NCI-H510A (cell line): ENCODE data around the gene IGLL1.
"Not testable (repeated sequence)": the region's sequence is repeated elsewhere in the genome, so short reads cannot be mapped to it uniquely, and the experiment has no call there.

Experiments
- DNase-seq: peaks from one replicate; lab custom pipeline; 2025; lab: John Stamatoyannopoulos, UW

The IGLL1 gene

GRCh38 chr22:23562186-23562585 lies 17.9 kb downstream of the IGLL1 start:
- no peak for DNase-seq

- not testable (repeated sequence) for DNase-seq
Measured at GRCh38 chr22:23561025-23561510, 19.0 kb downstream of the IGLL1 start.

DNA sequence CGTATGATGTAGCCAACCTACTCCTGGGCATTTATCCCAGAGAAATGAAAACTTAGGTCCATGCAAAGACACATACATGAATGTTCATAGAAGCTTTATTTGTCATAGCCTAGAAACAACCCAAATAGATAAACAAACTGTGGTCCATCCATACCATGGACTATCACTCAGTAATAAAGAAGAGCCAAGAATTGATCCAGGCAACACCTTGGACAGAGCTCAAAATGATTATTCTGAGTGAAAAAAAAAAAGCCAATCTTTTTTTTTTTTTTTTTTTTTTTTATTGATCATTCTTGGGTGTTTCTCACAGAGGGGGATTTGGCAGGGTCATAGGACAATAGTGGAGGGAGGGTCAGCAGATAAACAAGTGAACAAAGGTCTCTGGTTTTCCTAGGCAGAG lies 19.9 kb downstream of the IGLL1 start:
- DNase-seq, result not testable (repeated sequence)

- no peak for DNase-seq
Measured at GRCh38 chr22:23557467-23557866, 22.6 kb downstream of the IGLL1 start.

DNA sequence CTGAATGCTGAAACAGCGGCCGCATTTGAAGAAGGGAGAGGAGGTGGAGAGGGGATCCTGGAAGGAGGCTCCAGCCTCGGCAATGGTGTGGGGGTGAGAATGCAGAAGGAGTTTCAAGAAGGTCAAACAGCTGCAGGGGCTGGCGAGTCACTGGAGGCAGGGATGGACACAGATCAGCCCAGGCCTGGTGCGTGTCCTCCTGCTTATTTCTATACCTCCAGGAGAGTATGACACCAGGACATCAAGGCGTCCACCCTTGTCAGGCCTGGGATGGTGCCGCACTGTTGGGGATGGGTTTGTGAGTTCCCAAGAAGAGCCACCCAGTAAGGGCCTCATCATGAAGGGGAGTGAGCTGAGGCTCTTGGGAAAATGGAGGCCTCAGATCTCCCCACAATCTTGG lies 23.1 kb downstream of the IGLL1 start:
- DNase-seq, result no peak

DNA sequence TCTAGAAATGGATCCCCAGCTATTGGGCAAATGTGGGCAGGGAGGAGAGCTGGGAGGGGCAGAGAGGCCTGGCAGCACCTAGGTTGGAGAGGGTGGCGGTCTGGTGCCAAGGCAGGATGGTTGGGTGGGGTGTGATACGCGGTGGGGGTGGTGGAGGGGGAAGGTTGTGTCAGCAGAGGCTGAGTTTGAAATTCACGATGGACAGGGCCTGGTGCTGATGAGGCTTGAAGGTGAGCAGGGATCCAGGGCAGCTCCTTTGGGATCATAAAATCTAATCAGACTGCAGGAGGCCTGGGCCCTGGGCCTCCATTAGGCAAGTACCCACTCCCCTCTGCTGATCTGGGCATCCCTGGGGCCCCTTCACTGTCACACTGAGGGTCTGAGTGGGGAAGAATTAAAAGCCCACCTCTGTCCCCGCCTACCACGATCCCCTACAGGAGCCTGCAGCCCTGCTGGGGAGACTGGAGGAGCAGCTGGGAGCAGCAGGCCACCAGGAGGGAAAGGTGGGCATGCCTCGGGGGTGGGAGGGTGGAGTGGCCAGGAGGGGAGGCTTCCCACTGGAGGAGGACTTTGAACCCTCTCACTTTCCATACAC lies 24.0 kb downstream of the IGLL1 start:
- DNase-seq, result no peak

DNA sequence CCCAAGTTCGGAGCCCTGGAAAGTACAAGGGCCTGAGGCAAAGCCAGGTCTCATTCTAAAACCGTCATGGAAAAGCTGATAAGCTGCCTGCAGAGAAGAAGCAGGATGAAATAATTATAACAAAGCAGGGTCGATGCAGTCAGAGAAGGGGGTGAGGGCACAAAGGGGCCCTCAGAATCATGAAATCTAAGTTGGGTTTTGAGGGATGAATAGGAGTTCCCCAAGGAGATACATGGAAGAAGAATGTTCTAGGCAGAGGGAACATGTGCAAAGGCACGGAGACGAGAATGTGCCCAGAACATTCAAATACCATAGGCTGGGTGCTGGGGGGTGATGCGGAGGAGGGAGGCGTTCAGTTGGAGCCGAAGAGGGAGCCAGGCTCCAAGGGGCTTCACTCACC lies 25.0 kb downstream of the IGLL1 start:
- no peak for DNase-seq

DNA sequence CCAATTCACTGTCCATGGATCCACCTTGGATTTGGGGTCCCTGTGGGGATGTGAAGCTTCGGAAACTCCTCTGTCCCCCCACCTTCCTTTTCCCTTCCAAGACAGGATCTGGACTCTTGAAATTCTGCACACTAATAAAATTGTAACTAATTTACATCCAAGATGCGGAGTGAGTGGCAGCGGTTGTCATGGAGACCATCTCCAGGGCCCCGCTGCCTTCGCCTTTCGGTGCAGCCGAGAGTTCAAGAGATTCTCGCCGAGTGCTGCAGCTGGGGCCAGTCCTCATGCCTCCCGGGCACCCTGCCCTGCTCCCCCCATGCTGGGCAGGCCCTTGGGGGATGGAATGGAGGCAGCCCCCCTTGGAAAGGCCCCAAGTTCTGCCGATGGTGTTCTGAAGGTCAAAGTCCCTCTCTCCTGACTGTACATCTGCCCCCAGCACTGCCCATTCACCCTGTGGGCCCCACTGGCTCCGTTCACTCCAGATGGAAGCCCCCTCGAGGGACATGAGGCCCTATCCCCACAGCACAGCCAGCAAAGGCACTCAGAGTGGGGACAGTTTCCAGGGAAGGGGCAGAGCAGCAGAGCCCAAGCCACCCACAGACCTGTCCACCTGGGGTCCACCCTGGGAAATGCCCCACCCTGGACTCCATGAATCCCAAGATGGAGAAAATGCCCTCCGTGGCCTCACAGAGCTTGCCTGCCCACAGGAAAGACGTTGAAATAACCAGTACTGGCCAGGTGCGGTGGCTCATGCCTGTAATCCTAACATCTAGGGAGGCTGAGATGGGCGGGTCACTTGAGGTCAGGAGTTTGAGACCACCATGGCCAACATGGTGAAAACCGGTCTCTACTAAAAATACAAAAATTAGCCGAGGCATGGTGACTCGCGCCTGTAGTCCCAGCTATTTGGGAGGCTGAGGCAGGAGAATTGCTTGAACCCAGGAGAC lies 25.9 kb downstream of the IGLL1 start:
- DNase-seq, result no peak

DNA sequence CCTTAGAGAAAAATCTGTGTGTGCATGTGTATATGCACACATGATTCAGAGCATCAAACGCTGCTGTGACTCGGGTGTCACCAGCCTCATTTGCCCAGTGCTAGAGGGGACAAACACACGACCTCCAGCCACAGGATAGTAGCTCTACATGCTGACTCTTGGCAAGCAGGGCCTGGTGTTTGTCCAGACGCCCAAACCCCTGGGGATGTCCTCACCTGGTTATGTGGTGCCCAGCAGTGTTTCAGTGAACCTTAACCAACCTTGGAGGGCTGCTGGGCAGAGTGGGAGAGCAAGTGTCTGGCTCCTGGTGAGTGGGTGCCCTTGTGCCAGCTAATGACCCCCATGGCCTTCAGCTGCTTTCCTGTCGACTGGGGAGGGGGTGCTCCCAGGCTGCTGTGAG lies 26.7 kb downstream of the IGLL1 start:
- DNase-seq, result no peak

GRCh38 chr22:23552573-23552972 lies 27.5 kb downstream of the IGLL1 start:
- DNase-seq, result no peak

DNA sequence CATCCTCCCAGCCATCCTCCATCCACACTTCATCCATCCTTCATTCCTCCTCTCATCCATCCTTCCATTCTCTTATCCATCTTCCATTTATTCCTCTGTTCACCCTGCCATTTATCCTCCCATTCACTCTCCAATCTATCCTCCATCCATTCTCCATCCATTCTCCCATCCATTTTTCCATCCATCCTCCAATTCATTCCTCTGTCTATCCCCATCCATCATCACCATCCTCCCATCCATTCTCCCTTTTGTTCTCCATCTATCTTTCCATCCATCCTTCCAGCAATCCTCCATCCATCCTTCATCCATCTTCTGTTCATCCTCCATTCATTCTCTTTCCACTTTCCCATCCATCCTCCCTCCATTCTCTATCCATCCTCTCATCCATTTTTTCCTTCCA lies 28.7 kb downstream of the IGLL1 start:
- no peak for DNase-seq

GRCh38 chr22:23550049-23550650 lies 29.9 kb downstream of the IGLL1 start:
- DNase-seq, result no peak

- no peak for DNase-seq
Measured at GRCh38 chr22:23549198-23549595, 30.9 kb downstream of the IGLL1 start.

- DNase-seq, result no peak
Measured at GRCh38 chr22:23548501-23549197, 31.4 kb downstream of the IGLL1 start.

- DNase-seq, result no peak
Measured at GRCh38 chr22:23547818-23548500, 32.1 kb downstream of the IGLL1 start.

DNA sequence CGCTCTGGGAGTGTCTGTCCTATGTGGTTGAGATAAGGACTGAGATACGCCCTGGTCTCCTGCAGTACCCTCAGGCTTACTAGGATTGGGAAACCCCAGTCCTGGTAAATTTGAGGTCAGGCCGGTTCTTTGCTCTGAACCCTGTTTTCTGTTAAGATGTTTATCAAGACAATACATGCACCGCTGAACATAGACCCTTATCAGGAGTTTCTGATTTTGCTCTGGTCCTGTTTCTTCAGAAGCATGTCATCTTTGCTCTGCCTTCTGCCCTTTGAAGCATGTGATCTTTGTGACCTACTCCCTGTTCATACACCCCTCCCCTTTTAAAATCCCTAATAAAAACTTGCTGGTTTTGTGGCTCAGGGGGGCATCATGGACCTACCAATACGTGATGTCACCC lies 32.7 kb downstream of the IGLL1 start:
- not testable (repeated sequence) for DNase-seq

GRCh38 chr22:23544852-23545251 lies 35.2 kb downstream of the IGLL1 start:
- no peak for DNase-seq

DNA sequence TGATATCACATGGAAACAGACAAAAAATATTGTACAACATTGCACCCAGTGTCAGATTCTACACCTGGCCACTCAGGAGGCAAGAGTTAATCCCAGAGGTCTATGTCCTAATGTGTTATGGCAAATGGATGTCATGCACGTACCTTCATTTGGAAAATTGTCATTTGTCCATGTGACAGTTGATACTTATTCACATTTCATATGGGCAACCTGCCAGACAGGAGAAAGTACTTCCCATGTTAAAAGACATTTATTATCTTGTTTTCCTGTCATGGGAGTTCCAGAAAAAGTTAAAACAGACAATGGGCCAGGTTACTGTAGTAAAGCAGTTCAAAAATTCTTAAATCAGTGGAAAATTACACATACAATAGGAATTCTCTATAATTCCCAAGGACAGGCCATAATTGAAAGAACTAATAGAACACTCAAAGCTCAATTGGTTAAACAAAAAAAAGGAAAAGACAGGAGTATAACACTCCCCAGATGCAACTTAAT lies 36.5 kb downstream of the IGLL1 start:
- not testable (repeated sequence) for DNase-seq

- DNase-seq, result no peak
Measured at GRCh38 chr22:23542933-23543332, 37.2 kb downstream of the IGLL1 start.

DNA sequence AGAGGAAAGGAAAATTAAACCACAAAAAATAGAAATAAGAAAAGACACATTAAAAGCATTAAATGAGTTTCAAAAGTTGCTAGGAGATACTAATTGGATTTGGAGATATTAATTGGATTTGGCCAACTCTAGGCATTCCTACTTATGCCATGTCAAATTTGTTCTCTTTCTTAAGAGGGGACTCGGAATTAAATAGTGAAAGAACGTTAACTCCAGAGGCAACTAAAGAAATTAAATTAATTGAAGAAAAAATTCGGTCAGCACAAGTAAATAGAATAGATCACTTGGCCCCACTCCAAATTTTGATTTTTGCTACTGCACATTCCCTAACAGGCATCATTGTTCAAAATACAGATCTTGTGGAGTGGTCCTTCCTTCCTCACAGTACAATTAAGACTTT lies 37.7 kb downstream of the IGLL1 start:
- not testable (repeated sequence) for DNase-seq

DNA sequence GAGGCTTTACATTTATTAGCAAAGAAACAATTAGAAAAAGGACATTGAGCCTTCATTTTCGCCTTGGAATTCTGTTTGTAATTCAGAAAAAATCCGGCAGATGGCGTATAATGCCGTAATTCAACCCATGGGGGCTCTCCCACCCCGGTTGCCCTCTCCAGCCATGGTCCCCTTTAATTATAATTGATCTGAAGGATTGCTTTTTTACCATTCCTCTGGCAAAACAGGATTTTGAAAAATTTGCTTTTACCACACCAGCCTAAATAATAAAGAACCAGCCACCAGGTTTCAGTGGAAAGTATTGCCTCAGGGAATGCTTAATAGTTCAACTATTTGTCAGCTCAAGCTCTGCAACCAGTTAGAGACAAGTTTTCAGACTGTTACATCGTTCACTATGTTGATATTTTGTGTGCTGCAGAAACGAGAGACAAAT lies 38.2 kb downstream of the IGLL1 start:
- DNase-seq, result not testable (repeated sequence)
